Keratinocyte (primary cell): ENCODE data around the gene KDM5D.

Source experiments
- EZH2 ChIP-seq: IDR thresholded peaks from one replicate; pipeline ENCODE4 v1.6.1; 2012; ENCODE audit warnings: inconsistent platforms, mild to moderate bottlenecking, low read length, moderate library complexity
- TF ChIP-seq, protein P1 (sequence below), 3 experiments: IDR thresholded peaks in 1 of 3; conservative IDR thresholded peaks in 1 of 3; optimal IDR thresholded peaks in 1 of 3; 2 replicates in 2 of 3; 3 replicates in 1 of 3; pipeline versions ENCODE3 to v1.5.1; 2011; ENCODE audit warnings: low read length in 3 of 3, mild to moderate bottlenecking in 3 of 3, moderate library complexity in 2 of 3, control low read depth in 1 of 3, inconsistent platforms in 1 of 3; ENCODE audit not compliant: insufficient read depth in 2 of 3; ENCODE audit errors: extremely low read depth in 1 of 3

GRCh38 chrY:19734425-19734824 is 10.1 kb downstream of the KDM5D start:
- TF ChIP-seq, protein P1, sequence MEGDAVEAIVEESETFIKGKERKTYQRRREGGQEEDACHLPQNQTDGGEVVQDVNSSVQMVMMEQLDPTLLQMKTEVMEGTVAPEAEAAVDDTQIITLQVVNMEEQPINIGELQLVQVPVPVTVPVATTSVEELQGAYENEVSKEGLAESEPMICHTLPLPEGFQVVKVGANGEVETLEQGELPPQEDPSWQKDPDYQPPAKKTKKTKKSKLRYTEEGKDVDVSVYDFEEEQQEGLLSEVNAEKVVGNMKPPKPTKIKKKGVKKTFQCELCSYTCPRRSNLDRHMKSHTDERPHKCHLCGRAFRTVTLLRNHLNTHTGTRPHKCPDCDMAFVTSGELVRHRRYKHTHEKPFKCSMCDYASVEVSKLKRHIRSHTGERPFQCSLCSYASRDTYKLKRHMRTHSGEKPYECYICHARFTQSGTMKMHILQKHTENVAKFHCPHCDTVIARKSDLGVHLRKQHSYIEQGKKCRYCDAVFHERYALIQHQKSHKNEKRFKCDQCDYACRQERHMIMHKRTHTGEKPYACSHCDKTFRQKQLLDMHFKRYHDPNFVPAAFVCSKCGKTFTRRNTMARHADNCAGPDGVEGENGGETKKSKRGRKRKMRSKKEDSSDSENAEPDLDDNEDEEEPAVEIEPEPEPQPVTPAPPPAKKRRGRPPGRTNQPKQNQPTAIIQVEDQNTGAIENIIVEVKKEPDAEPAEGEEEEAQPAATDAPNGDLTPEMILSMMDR (optimal IDR thresholded peaks at IDR 0.05 in 1 of 3, IDR thresholded peaks at IDR 0.05 in 1 of 3, conservative IDR thresholded peaks at IDR 0.05 in 1 of 3; ENCODE audit: extremely low read depth in 1 of 3, insufficient read depth in 2 of 3, low read length in 3 of 3): no peak
- no peak for TF ChIP-seq EZH2
